Stimulated activated naive CD8-positive, alpha-beta T cell treated with anti-CD3 and anti-CD28 coated beads, Interleukin-15, Interleukin-2, amounts not matched to agents 100 ng/mL and 50 ng/mL, for 24 hours (primary cell): Measurements from ENCODE around the gene CAMKMT.

Source experiments
- H3K27ac Mint-ChIP-seq: one replicate; pipeline ENCODE4 v1.8.0; 2021; ENCODE audit warnings: mild to moderate bottlenecking, mixed read lengths
- H3K27me3 Mint-ChIP-seq: one replicate; pipeline ENCODE4 v1.8.0; 2021; ENCODE audit warnings: mixed read lengths
- H3K36me3 Mint-ChIP-seq: one replicate; pipeline ENCODE4 v1.8.0; 2021; ENCODE audit warnings: low read depth, mixed read lengths
- H3K4me1 Mint-ChIP-seq: one replicate; pipeline ENCODE4 v1.8.0; 2021; ENCODE audit warnings: low read depth, mixed read lengths
- H3K4me3 Mint-ChIP-seq: one replicate; pipeline ENCODE4 v1.8.0; 2021; ENCODE audit warnings: mild to moderate bottlenecking, mixed read lengths
- H3K9me3 Mint-ChIP-seq: one replicate; pipeline ENCODE4 v1.8.0; 2021; ENCODE audit warnings: mixed read lengths

The CAMKMT gene

DNA sequence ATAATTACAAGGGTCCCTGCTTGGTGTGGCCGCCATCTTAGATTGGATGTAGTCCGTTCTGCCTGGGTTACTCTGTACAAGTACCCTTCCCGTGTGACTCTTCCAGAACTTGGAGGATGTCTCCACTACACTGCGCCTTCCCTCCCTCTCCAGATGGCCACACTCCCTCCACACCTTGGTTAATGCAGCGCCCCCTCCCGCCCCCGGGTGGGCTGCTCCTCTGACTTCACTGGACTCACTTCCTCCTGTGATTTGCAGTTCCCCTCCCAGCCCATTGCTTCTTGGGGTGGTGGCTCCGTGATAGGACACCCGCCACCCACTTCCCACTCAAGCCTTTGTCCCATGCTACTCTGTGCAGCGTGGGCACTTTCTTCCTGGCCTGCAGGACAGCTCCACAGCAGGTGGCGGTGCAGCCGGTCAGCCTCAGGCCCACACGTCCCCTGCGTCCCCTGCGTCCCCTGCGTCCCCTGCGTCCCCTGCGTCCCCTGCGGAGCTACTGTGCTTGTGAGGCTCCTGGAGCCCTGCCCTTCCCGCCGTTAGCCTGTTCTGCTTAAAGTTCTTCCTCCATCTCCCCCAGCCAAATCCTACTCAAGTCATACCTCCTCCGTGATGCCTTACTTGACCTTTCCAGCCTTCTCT lies 449.3 kb downstream of the CAMKMT start:
- H3K27ac Mint-ChIP-seq, result no peak overlapping the region

GRCh38 chr2:44813165-44813564 lies 451.4 kb downstream of the CAMKMT start:
- H3K27me3 Mint-ChIP-seq, result peaks cover 60% of the 10 kb centered on the region
- no peaks in the 10 kb centered on the region for H3K36me3 Mint-ChIP-seq
- no peak overlapping the region for H3K4me3 Mint-ChIP-seq
- no peak overlapping the region for H3K27ac Mint-ChIP-seq
- H3K9me3 Mint-ChIP-seq, result no peaks in the 10 kb centered on the region
- H3K4me1 Mint-ChIP-seq, result no peaks in the 10 kb centered on the region

More for the DNA sequence above, 449.3 kb downstream of the CAMKMT start:
- Mint-ChIP-seq H3K27me3 (peaks cover 81% of the 10 kb centered on the region), H3K4me3 (no peak overlapping the region), H3K36me3 (no peaks in the 10 kb centered on the region), H3K9me3 (no peaks in the 10 kb centered on the region), H3K4me1 (no peaks in the 10 kb centered on the region)

DNA sequence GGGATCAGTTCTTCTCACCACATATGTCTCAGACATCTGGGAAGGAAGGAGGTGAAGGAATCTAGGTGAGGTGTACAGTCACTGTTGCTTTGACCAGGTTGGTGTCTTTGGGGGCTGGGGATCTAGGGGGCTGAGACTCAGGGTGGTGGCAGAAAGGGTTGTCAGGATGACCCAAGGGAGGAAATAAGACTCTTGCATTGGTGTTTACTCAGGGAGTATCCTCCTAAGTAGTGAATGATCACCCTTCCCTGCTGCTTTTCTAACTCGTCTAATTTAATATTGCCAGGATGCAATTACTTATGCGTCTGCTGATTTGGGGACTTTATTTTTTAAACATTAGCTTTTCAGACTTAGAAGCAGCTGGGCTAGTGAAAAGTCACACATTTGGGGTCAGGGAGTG lies 451.9 kb downstream of the CAMKMT start:
- H3K4me3 Mint-ChIP-seq, result no peak overlapping the region
- H3K36me3 Mint-ChIP-seq, result no peaks in the 10 kb centered on the region
- H3K27me3 Mint-ChIP-seq, result peaks cover 58% of the 10 kb centered on the region
- H3K4me1 Mint-ChIP-seq, result no peaks in the 10 kb centered on the region
- no peaks in the 10 kb centered on the region for H3K9me3 Mint-ChIP-seq
- no peak overlapping the region for H3K27ac Mint-ChIP-seq

GRCh38 chr2:44817256-44817655 lies 455.5 kb downstream of the CAMKMT start:
- H3K4me1 Mint-ChIP-seq, result no peaks in the 10 kb centered on the region
- H3K36me3 Mint-ChIP-seq, result no peaks in the 10 kb centered on the region
- H3K27ac Mint-ChIP-seq, result no peak overlapping the region
- peaks cover 29% of the 10 kb centered on the region for H3K27me3 Mint-ChIP-seq
- H3K9me3 Mint-ChIP-seq, result no peaks in the 10 kb centered on the region
- H3K4me3 Mint-ChIP-seq, result no peak overlapping the region

- Mint-ChIP-seq H3K9me3 (no peaks in the 10 kb centered on the region), H3K4me1 (no peaks in the 10 kb centered on the region)
These were observed 456.1 kb downstream of the CAMKMT start for GRCh38 chr2:44817673-44818335.

DNA sequence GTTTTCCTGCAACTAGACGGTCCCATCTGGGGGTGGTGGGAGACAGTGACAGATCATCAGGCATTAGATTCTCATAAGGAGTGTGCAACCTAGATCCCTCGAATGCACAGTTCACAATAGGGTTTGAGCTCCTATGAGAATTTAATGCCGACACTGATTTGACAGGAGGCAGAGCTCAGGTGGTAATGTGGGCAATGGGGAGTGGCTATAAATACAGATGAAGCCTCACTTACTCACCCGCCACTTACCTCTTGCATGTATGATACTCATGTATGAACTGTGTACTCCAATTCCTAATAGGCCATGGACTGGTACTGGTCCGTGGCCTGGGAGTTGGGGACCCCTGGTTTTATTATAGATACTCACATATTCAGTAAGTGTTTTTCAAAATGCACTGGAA lies 457.3 kb downstream of the CAMKMT start:
- H3K9me3 Mint-ChIP-seq, result no peaks in the 10 kb centered on the region
- H3K36me3 Mint-ChIP-seq, result no peaks in the 10 kb centered on the region
- H3K4me1 Mint-ChIP-seq, result no peaks in the 10 kb centered on the region
- no peak overlapping the region for H3K4me3 Mint-ChIP-seq
- no peak overlapping the region for H3K27ac Mint-ChIP-seq
- peaks cover 16% of the 10 kb centered on the region for H3K27me3 Mint-ChIP-seq

More at GRCh38 chr2:44817673-44818335, 456.1 kb downstream of the CAMKMT start:
- Mint-ChIP-seq H3K36me3 (no peaks in the 10 kb centered on the region), H3K4me3 (no peak overlapping the region), H3K27ac (no peak overlapping the region), H3K27me3 (peaks cover 25% of the 10 kb centered on the region)

- Mint-ChIP-seq H3K27me3 (peaks cover 11% of the 10 kb centered on the region), H3K4me3 (no peak overlapping the region), H3K27ac (no peak overlapping the region), H3K4me1 (no peaks in the 10 kb centered on the region), H3K9me3 (no peaks in the 10 kb centered on the region), H3K36me3 (no peaks in the 10 kb centered on the region)
These were observed 459.8 kb downstream of the CAMKMT start for GRCh38 chr2:44821500-44821899.

- no peaks in the 10 kb centered on the region for H3K36me3 Mint-ChIP-seq
These were observed 460.4 kb downstream of the CAMKMT start for GRCh38 chr2:44822174-44822573.

More at GRCh38 chr2:44822174-44822573, 460.4 kb downstream of the CAMKMT start:
- Mint-ChIP-seq H3K4me1 (no peaks in the 10 kb centered on the region), H3K9me3 (no peaks in the 10 kb centered on the region), H3K27ac (no peak overlapping the region), H3K4me3 (no peak overlapping the region), H3K27me3 (peaks cover 11% of the 10 kb centered on the region)
